ENCODE measurements around the gene SAP25. TPM values are rescaled to one million over a fixed set of nuclear protein-coding genes. Genes with fewer than 3 reads are reported as not detected.
"Not testable (repeated sequence)": the region's sequence is repeated elsewhere in the genome, so short reads cannot be mapped to it uniquely, and the experiment has no call there.

SAP25 gene
- total RNA-seq, 1 donor from 2014 or later, result 2.6 TPM

GRCh38 chr7:100546129-100546925 lies 27.4 kb downstream of the SAP25 start:
- H3K4me1 Mint-ChIP-seq (ENCODE audit: unreplicated experiment), result peaks cover 73% of the 10 kb centered on the region
- DNase-seq (ENCODE audit: low spot score), result no peak
- H3K27ac Mint-ChIP-seq (ENCODE audit: unreplicated experiment), result peak overlapping the region; percentile 81
- H3K36me3 Mint-ChIP-seq (ENCODE audit: low read depth, unreplicated experiment), result peaks cover 14% of the 10 kb centered on the region
- no peaks in the 10 kb centered on the region for H3K9me3 Mint-ChIP-seq (ENCODE audit: unreplicated experiment)
- TF ChIP-seq CTCF (IDR thresholded peaks at IDR 0.05; ENCODE audit: unreplicated experiment), result no peak
- H3K27me3 Mint-ChIP-seq (ENCODE audit: unreplicated experiment), result peaks cover 3% of the 10 kb centered on the region
- peak overlapping the region; percentile 70 for H3K4me3 Mint-ChIP-seq (ENCODE audit: unreplicated experiment)

GRCh38 chr7:100545360-100546128 lies 28.2 kb downstream of the SAP25 start:
- no peak for DNase-seq (ENCODE audit: low spot score)
- peak overlapping the region; percentile 19 for H3K4me3 Mint-ChIP-seq (ENCODE audit: unreplicated experiment)
- H3K27ac Mint-ChIP-seq (ENCODE audit: unreplicated experiment), result peak overlapping the region; percentile 81
- H3K4me1 Mint-ChIP-seq (ENCODE audit: unreplicated experiment), result peaks cover 75% of the 10 kb centered on the region
- H3K9me3 Mint-ChIP-seq (ENCODE audit: unreplicated experiment), result no peaks in the 10 kb centered on the region
- no peak for TF ChIP-seq CTCF (IDR thresholded peaks at IDR 0.05; ENCODE audit: unreplicated experiment)
- H3K27me3 Mint-ChIP-seq (ENCODE audit: unreplicated experiment), result peaks cover 5% of the 10 kb centered on the region
- H3K36me3 Mint-ChIP-seq (ENCODE audit: low read depth, unreplicated experiment), result peaks cover 12% of the 10 kb centered on the region

GRCh38 chr7:100544967-100545359 lies 28.7 kb downstream of the SAP25 start:
- TF ChIP-seq CTCF (IDR thresholded peaks at IDR 0.05; ENCODE audit: unreplicated experiment), result no peak
- peaks cover 5% of the 10 kb centered on the region for H3K27me3 Mint-ChIP-seq (ENCODE audit: unreplicated experiment)
- no peak for DNase-seq (ENCODE audit: low spot score)
- peak overlapping the region; percentile 19 for H3K4me3 Mint-ChIP-seq (ENCODE audit: unreplicated experiment)
- peak overlapping the region; percentile 81 for H3K27ac Mint-ChIP-seq (ENCODE audit: unreplicated experiment)
- peaks cover 74% of the 10 kb centered on the region for H3K4me1 Mint-ChIP-seq (ENCODE audit: unreplicated experiment)
- H3K9me3 Mint-ChIP-seq (ENCODE audit: unreplicated experiment), result no peaks in the 10 kb centered on the region
- peaks cover 8% of the 10 kb centered on the region for H3K36me3 Mint-ChIP-seq (ENCODE audit: low read depth, unreplicated experiment)

- peaks cover 8% of the 10 kb centered on the region for H3K36me3 Mint-ChIP-seq (ENCODE audit: low read depth, unreplicated experiment)
- peaks cover 6% of the 10 kb centered on the region for H3K27me3 Mint-ChIP-seq (ENCODE audit: unreplicated experiment)
- peak overlapping the region; percentile 81 for H3K27ac Mint-ChIP-seq (ENCODE audit: unreplicated experiment)
- no peaks in the 10 kb centered on the region for H3K9me3 Mint-ChIP-seq (ENCODE audit: unreplicated experiment)
- no peak overlapping the region for H3K4me3 Mint-ChIP-seq (ENCODE audit: unreplicated experiment)
- DNase-seq (ENCODE audit: low spot score), result no peak
- TF ChIP-seq CTCF (IDR thresholded peaks at IDR 0.05; ENCODE audit: unreplicated experiment), result no peak
- H3K4me1 Mint-ChIP-seq (ENCODE audit: unreplicated experiment), result peaks cover 70% of the 10 kb centered on the region
Observed at GRCh38 chr7:100544386-100544785, 29.3 kb downstream of the SAP25 start.

- Mint-ChIP-seq H3K27me3 (ENCODE audit: unreplicated experiment) (peaks cover 8% of the 10 kb centered on the region), H3K4me3 (ENCODE audit: unreplicated experiment) (peak overlapping the region; percentile 48), H3K36me3 (ENCODE audit: low read depth, unreplicated experiment) (peaks cover 8% of the 10 kb centered on the region), H3K27ac (ENCODE audit: unreplicated experiment) (no peak overlapping the region), H3K4me1 (ENCODE audit: unreplicated experiment) (peaks cover 65% of the 10 kb centered on the region), H3K9me3 (ENCODE audit: unreplicated experiment) (no peaks in the 10 kb centered on the region)
- TF ChIP-seq CTCF (IDR thresholded peaks at IDR 0.05; ENCODE audit: unreplicated experiment), result no peak
- DNase-seq (ENCODE audit: low spot score), result no peak
Observed at GRCh38 chr7:100543586-100543985, 30.1 kb downstream of the SAP25 start.

GRCh38 chr7:100541309-100541708 lies 32.4 kb downstream of the SAP25 start:
- H3K4me1 Mint-ChIP-seq (ENCODE audit: unreplicated experiment), result peaks cover 47% of the 10 kb centered on the region
- DNase-seq (ENCODE audit: low spot score); H3K9me3 Mint-ChIP-seq (ENCODE audit: unreplicated experiment); H3K27me3 Mint-ChIP-seq (ENCODE audit: unreplicated experiment); H3K36me3 Mint-ChIP-seq (ENCODE audit: low read depth, unreplicated experiment); H3K27ac Mint-ChIP-seq (ENCODE audit: unreplicated experiment): not testable (repeated sequence)
- H3K4me3 Mint-ChIP-seq (ENCODE audit: unreplicated experiment), result peak overlapping the region; percentile 48

Measured in endothelial cell (in vitro differentiated cells).